OCI-LY1 (cell line): ENCODE measurements around the gene TUBD1.
"Not testable (repeated sequence)": the region's sequence is repeated elsewhere in the genome, so short reads cannot be mapped to it uniquely, and the experiment has no call there.

Experiments used
- H2AFZ ChIP-seq: fragments of 200-600 bp; sonication (generic), shearing (Covaris generic); 2 replicates; pipeline ENCODE4 v1.6.0; 2014; ENCODE audit warnings: antibody characterized with exemption, mild to moderate bottlenecking, low read length
- H3F3A ChIP-seq: fragments of 200-600 bp; sonication (generic), shearing (Covaris generic); 2 replicates; pipeline ENCODE4 v1.6.0; 2014; ENCODE audit warnings: mild to moderate bottlenecking, antibody characterized with exemption, low read length, moderate library complexity; ENCODE audit not compliant: insufficient read depth
- H3K27ac ChIP-seq: fragments of 200-600 bp; sonication (generic); 2 replicates; pipeline ENCODE4 v1.5.1; 2014; ENCODE audit warnings: low read length, mixed run types, mild to moderate bottlenecking, low read depth; ENCODE audit not compliant: poor library complexity, severe bottlenecking
- H3K27me3 ChIP-seq: fragments of 200-600 bp; sonication (generic); 2 replicates; pipeline ENCODE4 v1.6.0; 2014; ENCODE audit warnings: antibody characterized with exemption, mild to moderate bottlenecking, low read length, moderate library complexity; ENCODE audit not compliant: insufficient read depth
- H3K36me3 ChIP-seq: fragments of 200-600 bp; sonication (generic); 2 replicates; pipeline ENCODE4 v1.6.1; 2014; ENCODE audit warnings: mild to moderate bottlenecking, antibody characterized with exemption, low read length, moderate library complexity, mixed read lengths; ENCODE audit not compliant: insufficient read depth
- H3K4me1 ChIP-seq: fragments of 200-600 bp; sonication (generic); 2 replicates; pipeline ENCODE4 v1.5.1; 2014; ENCODE audit warnings: mild to moderate bottlenecking, low read length, moderate library complexity; ENCODE audit not compliant: insufficient read depth, severe bottlenecking
- H3K4me2 ChIP-seq: fragments of 200-600 bp; sonication (generic), shearing (Covaris generic); 2 replicates; pipeline ENCODE4 v1.6.1; 2014; ENCODE audit warnings: low read length
- H3K4me3 ChIP-seq: fragments of 200-600 bp; sonication (generic); 2 replicates; pipeline ENCODE4 v1.5.1; 2014; ENCODE audit warnings: low read length, low read depth, mild to moderate bottlenecking, mixed read lengths; ENCODE audit not compliant: poor library complexity, severe bottlenecking
- H3K79me2 ChIP-seq: fragments of 200-600 bp; shearing (Covaris generic); 2 replicates; pipeline ENCODE4 v1.6.1; 2016; ENCODE audit warnings: mixed run types, low read length, mixed read lengths; ENCODE audit not compliant: insufficient read depth
- H3K9ac ChIP-seq: fragments of 200-600 bp; sonication (generic), shearing (Covaris generic); 2 replicates; pipeline ENCODE4 v1.6.1; 2014; ENCODE audit warnings: mild to moderate bottlenecking, low read length, mixed read lengths
- H3K9me2 ChIP-seq: fragments of 200-600 bp; sonication (generic), shearing (Covaris generic); 2 replicates; pipeline ENCODE4 v1.6.1; 2014; ENCODE audit warnings: low read depth, mild to moderate bottlenecking, low read length, mixed read lengths
- H3K9me3 ChIP-seq: fragments of 200-600 bp; shearing (Covaris generic); 2 replicates; pipeline ENCODE4 v1.6.1; 2014; ENCODE audit warnings: low read length, mixed read lengths
- H4K20me1 ChIP-seq: fragments of 200-600 bp; sonication (generic), shearing (Covaris generic); 2 replicates; pipeline ENCODE4 v1.6.0; 2016; ENCODE audit warnings: mild to moderate bottlenecking, low read length; ENCODE audit not compliant: insufficient read depth
- EZH2 ChIP-seq: fragments of 200-600 bp; sonication (generic), shearing (Covaris generic); IDR thresholded peaks from 2 replicates; pipeline ENCODE4 v1.8.0; 2017; ENCODE audit warnings: borderline replicate concordance, mixed run types, mild to moderate bottlenecking, antibody characterized with exemption, low read length, moderate library complexity, mixed read lengths
- TF ChIP-seq, protein P1 (sequence below): fragments of 200-600 bp; sonication (generic), shearing (Covaris generic); IDR thresholded peaks from 2 replicates; pipeline ENCODE4 v1.5.1; 2017; ENCODE audit warnings: mild to moderate bottlenecking, antibody characterized with exemption, low read length, moderate library complexity, mixed read lengths

Gene TUBD1

GRCh38 chr17:59858932-59859331 is 33.8 kb downstream of the TUBD1 start:
- Histone ChIP-seq H3K4me1 (peaks cover 11% of the 10 kb centered on the region), H3K36me3 (peaks cover 25% of the 10 kb centered on the region), H3K9me2 (no peaks in the 10 kb centered on the region), H3K9ac (no peak overlapping the region), H3K4me3 (no peak overlapping the region), H3K27ac (no peak overlapping the region), H3K79me2 (no peaks in the 10 kb centered on the region), H3K27me3 (no peaks in the 10 kb centered on the region), H4K20me1 (no peaks in the 10 kb centered on the region), H3F3A (peaks cover 9% of the 10 kb centered on the region; the same call in 1 of the 2 replicates), H3K4me2 (no peak overlapping the region), H2AFZ (no peak overlapping the region), H3K9me3 (no peaks in the 10 kb centered on the region)
- TF ChIP-seq, protein P1, sequence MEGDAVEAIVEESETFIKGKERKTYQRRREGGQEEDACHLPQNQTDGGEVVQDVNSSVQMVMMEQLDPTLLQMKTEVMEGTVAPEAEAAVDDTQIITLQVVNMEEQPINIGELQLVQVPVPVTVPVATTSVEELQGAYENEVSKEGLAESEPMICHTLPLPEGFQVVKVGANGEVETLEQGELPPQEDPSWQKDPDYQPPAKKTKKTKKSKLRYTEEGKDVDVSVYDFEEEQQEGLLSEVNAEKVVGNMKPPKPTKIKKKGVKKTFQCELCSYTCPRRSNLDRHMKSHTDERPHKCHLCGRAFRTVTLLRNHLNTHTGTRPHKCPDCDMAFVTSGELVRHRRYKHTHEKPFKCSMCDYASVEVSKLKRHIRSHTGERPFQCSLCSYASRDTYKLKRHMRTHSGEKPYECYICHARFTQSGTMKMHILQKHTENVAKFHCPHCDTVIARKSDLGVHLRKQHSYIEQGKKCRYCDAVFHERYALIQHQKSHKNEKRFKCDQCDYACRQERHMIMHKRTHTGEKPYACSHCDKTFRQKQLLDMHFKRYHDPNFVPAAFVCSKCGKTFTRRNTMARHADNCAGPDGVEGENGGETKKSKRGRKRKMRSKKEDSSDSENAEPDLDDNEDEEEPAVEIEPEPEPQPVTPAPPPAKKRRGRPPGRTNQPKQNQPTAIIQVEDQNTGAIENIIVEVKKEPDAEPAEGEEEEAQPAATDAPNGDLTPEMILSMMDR, result no peak
- no peak for TF ChIP-seq EZH2

GRCh38 chr17:59858167-59858816 is 34.5 kb downstream of the TUBD1 start:
- Histone ChIP-seq H3K27ac (no peak overlapping the region), H4K20me1 (no peaks in the 10 kb centered on the region), H3K36me3 (peaks cover 19% of the 10 kb centered on the region), H3K27me3 (no peaks in the 10 kb centered on the region), H3K9me2 (no peaks in the 10 kb centered on the region), H3K4me1 (peaks cover 17% of the 10 kb centered on the region), H3K79me2 (no peaks in the 10 kb centered on the region), H3K4me2 (no peak overlapping the region), H3F3A (peaks cover 9% of the 10 kb centered on the region; the same call in 1 of the 2 replicates), H3K9me3 (no peaks in the 10 kb centered on the region), H3K4me3 (no peak overlapping the region), H2AFZ (no peak overlapping the region), H3K9ac (no peak overlapping the region)
- TF ChIP-seq, protein P1, result no peak
- no peak for TF ChIP-seq EZH2

DNA sequence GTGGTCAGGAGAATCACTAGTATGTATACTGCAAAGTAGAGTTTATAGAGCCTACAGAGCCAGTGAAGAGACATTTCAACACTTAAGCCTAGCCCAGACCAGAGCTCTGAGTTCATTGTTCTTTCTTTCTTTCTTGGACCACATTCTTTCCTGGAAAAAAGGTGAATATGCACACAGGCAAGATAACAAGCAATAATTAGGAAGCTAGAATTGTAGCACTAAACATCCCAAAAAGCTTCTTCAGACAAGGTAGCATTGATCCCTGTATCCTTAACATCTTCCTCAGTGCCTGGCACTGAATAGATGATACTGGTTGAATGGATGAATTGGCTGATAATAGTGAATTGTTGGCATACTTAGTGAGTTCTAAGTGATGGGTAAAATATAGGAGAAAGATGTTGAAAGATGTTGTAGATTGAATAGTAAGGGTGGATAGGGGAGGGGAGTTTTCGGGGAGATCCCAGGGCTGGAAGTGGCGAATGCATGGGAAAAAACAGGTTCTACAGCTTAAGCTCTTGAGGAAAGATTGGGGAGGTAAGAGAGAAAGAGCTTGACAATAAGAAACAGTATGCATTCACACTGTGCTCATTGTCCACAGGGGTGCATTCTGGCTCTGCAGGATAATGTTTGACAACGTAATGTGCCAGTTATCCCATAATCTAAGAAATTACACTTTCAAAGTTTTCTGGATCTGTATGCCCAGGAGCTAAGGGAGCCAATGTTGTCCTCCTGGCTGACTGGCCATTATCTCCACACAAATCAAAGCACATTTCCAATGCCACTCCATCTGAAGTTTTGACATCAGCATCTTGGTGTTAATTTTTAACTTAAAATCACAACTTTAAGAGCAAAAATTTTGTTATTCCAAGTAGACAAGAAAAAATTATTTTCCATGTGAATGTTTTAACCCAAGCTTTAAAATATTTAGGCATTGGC is 35.6 kb downstream of the TUBD1 start:
- H3K9ac ChIP-seq, result no peak overlapping the region
- peaks cover 24% of the 10 kb centered on the region for H3K4me1 ChIP-seq
- peaks cover 9% of the 10 kb centered on the region; the same call in 1 of the 2 replicates for H3F3A ChIP-seq
- no peak overlapping the region for H3K27ac ChIP-seq
- no peaks in the 10 kb centered on the region for H3K79me2 ChIP-seq
- no peaks in the 10 kb centered on the region for H3K9me2 ChIP-seq
- TF ChIP-seq EZH2, result no peak
- TF ChIP-seq, protein P1, result no peak
- H3K36me3 ChIP-seq, result peaks cover 12% of the 10 kb centered on the region
- no peaks in the 10 kb centered on the region for H4K20me1 ChIP-seq
- H3K4me2 ChIP-seq, result no peak overlapping the region
- H3K9me3 ChIP-seq, result no peaks in the 10 kb centered on the region
- no peak overlapping the region for H3K4me3 ChIP-seq
- H3K27me3 ChIP-seq, result no peaks in the 10 kb centered on the region
- no peak overlapping the region for H2AFZ ChIP-seq

DNA sequence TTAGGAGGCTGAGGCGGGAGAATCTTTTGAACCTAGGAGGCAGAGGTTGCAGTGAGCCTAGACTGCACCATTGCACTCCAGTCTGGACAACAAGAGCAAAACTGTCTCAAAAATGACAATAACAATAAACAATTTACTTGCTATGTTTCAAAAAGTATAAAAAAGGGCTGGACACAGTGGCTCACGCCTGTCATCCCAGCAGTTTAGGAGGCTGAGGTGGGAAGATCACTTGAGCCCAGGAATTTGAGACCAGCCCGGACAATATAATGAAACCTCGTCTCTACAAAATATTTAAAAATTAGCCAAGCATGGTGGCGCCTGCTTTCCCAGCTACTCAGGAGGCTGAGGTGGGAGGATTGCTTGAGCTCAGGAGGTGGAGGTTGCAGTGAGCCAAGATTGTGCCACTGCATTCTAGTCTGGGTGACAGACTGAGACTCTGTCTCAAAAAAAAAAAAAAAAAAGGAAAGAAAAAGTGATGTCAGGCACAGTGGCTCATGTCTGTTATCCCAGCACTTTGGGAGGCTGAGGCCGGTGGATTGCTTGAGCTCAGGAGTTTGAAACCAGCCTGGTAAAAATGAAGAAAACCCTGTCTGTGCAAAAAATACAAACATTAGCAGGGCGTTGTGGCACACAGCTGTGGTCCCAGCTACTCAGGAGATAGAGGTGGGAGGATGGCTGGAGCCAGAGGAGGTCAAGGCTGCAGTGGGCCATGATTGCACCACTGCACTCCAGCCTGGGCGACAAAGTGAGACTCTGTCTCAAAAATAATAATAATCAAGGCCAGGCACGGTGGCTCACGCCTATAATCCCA is 38.6 kb downstream of the TUBD1 start:
- H3K9ac ChIP-seq, H3K9me2 ChIP-seq, H4K20me1 ChIP-seq, H2AFZ ChIP-seq, H3K9me3 ChIP-seq, H3F3A ChIP-seq, H3K79me2 ChIP-seq, H3K4me2 ChIP-seq, H3K27me3 ChIP-seq, H3K4me3 ChIP-seq, H3K36me3 ChIP-seq: not testable (repeated sequence)
- Histone ChIP-seq H3K4me1 (peaks cover 19% of the 10 kb centered on the region), H3K27ac (peak overlapping the region; percentile 14)
